ENCODE data around the gene KCNT2.
"Not testable (repeated sequence)": the region's sequence is repeated elsewhere in the genome, so short reads cannot be mapped to it uniquely, and the experiment has no call there.

Gene KCNT2

GRCh38 chr1:196312739-196313138 lies 295.5 kb downstream of the KCNT2 start:
- no peak for DNase-seq (ENCODE audit: low read depth)

GRCh38 chr1:196309386-196309785 lies 298.9 kb downstream of the KCNT2 start:
- no peak for DNase-seq (ENCODE audit: low read depth)

DNA sequence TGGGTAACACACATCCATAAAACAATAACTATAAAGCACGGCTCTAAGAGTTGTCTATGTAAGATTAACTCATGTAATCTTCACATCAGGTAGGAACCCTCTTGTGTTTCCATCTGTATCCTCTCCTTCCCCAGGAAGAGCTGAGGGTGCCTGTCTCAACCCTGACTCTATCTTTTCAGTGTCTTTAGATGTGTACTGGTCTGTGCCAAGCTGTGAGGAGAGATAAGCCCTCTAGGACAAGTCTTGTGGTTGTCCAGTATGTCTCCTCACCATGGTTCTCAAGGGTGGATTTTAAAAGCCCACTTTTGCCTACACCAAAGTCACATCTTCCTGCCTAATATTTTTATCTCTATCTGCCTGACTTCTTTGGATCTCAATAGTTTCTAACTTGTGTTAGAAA lies 300.1 kb downstream of the KCNT2 start:
- DNase-seq (ENCODE audit: low read depth): no peak

- DNase-seq (ENCODE audit: low read depth): no peak
Observed at GRCh38 chr1:196306421-196306820, 301.8 kb downstream of the KCNT2 start.

DNA sequence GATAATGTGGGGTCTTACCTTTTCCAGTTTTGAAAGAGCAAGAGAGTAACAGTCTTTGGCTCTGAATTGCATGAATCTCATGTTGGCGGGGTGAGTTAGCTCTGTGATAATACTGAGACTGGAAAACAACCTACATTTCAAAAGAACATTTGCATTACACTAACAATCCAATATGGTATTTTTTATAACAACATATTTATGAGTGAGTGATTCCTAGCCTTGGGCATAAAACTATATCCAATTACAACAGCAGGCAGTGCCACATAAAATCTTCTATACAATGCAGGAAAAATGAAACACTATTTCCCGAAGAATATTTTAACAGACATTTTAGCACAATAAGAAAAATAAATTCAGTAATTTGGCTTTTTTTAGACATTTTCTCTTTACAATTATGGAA lies 303.0 kb downstream of the KCNT2 start:
- no peak for DNase-seq (ENCODE audit: low read depth)

DNA sequence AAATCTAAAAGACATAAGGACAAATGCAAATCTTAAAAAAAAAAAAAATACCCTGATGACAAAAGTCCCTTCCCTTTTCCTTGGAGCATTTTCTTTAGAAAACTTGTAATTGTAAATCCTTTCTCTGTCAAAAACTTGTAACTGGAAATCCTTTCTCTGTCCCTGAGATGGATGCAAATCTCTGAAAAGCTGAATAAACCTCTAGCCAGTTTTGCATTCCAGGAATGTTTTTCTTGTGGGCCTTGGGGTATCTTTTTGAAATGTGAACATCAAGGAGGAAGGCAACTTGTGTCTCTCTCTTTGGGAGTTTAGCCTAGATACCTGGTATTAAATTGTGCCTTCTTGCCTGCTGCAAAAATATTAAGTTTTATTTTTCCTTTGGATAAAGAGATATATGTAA lies 305.3 kb downstream of the KCNT2 start:
- no peak for DNase-seq (ENCODE audit: low read depth)

GRCh38 chr1:196302420-196302819 lies 305.8 kb downstream of the KCNT2 start:
- DNase-seq (ENCODE audit: low read depth): no peak

DNA sequence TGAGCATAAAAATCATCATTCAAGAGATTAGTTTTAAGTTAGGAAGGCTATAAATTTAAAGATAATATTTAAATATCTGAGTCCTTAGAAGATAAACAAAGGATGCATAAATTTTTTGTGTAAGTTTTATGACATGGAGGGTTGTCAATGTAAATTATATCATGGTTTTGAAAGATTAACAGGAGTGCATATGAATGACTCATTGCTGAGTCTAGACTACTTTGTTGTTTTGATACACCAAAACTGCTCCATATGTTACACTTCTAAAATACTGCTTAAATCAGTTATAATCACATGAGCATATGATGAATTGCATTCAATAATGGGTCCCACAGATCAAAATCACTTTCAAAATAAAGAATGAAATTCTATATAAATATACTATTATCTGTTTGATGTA lies 312.5 kb downstream of the KCNT2 start:
- no peak for DNase-seq (ENCODE audit: low read depth)

- no peak for DNase-seq (ENCODE audit: low read depth)
Observed at GRCh38 chr1:196278816-196279215, 329.4 kb downstream of the KCNT2 start.

GRCh38 chr1:196277860-196278259 lies 330.4 kb downstream of the KCNT2 start:
- no peak for DNase-seq (ENCODE audit: low read depth)

DNA sequence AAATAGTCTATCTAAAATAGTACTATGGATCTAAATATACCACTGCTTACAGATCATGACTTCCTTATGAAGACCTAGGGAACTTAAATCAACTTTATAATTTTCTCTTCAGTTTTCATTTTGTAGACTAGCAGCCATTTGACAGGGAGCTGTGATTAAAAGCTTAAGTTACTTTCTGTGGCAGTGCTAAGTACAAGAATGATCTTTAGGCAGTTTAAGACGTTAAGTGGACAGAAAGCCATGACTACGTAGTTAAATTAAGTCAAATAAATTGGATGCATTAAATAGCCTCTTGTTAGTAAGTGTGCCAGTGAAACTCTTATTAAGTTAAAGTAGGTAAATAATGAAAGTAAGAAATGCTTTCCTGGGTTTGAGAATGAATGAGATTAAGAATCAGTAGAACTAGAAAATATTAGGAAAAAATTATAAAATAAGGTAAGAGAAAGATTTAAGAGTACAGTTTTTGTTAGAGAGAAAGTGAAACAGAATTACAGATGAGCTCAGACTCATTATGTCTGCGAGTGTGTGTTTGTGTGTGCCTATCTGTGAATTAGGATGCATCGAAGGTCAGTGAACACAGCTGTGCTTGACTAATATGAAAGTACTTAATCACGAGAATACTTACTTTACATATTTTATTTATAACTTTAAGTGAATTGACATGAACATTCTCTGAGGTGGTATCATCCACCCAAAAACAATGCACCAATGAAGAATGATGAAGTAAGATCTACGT lies 336.9 kb downstream of the KCNT2 start:
- DNase-seq (ENCODE audit: low read depth): no peak

- DNase-seq (ENCODE audit: low read depth): not testable (repeated sequence)
Observed at GRCh38 chr1:196263086-196263485, 345.2 kb downstream of the KCNT2 start.

DNA sequence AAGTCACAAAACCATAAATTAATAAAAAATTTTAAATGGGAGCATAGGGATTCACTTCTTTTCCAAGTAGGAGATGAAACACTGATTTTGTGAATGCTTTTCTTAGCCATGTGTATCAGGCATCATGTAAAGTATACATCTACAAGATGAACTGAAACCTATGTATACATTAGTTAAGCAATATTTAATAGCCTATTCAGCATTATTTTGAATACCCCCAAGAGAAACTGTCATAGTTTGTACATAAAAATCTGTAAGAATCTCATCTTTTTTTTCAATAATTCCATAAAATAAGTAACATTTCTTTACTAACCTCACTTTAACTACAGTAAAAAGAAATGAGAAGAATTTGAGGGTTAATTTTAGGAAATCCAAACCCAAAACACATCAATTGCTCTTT lies 348.0 kb downstream of the KCNT2 start:
- DNase-seq (ENCODE audit: low read depth): no peak

GRCh38 chr1:196259316-196259715 lies 348.9 kb downstream of the KCNT2 start:
- DNase-seq (ENCODE audit: low read depth): no peak

- DNase-seq (ENCODE audit: low read depth): no peak
Observed at GRCh38 chr1:196255762-196256161, 352.5 kb downstream of the KCNT2 start.

DNA sequence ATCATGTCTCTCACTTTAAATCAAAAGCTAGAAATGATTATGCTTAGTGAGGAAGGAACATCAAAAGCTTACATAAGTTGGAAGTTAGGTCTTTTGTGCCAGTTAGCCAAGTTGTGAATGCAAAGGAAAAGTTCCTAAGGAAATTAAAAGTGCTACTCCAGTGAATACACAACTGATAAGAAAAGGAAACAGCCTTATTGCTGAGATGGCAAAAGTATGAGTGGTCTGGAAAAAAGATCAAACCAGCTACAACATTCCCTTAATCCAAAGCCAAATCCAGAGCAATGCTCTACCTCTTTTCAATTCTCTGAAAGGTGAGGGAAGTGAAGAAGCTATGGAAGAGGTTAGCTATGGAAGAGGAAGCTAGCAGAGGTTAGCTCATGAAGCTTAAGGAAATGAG lies 378.7 kb downstream of the KCNT2 start:
- DNase-seq (ENCODE audit: low read depth): no peak

DNA sequence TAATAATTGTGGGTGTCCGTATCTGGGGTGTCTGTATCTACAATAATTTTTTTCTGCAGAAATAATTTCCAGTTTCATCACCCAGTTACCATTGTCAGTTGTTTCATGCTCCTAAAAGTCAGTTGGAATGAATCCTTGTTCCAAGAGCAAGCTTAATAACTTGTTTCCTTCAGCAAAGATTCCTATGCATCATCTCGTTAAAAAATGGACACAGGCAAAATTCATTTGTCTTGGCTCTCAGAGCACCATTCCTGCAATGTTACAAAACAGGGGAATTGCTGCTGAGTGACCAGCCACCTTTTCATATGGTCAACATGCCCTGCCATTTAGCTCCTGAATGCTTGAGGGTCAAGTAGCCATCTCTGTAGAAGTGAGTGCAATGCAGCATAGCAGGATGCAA lies 393.4 kb downstream of the KCNT2 start:
- no peak for DNase-seq (ENCODE audit: low read depth)

DNA sequence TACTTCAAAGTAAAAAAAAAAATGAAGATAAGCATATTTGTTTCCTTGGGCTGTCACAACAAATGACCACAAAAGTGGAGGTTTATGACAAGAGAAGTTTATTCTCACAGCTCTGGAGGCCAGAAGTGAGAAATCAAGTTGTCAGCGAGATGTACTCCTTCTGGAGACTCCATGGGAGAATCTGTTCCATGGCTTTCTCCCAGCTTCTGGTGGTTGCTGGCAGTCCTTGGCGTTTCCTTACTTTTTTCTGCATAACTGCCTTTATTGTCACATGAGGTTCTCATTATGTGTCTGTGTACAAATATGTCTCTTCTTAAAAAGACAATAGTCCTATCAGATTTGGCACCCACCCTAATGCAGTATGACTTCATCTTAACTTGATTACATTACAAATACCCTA lies 398.3 kb downstream of the KCNT2 start:
- no peak for DNase-seq (ENCODE audit: low read depth)

GRCh38 chr1:196209265-196209664 lies 399.0 kb downstream of the KCNT2 start:
- no peak for DNase-seq (ENCODE audit: low read depth)

DNA sequence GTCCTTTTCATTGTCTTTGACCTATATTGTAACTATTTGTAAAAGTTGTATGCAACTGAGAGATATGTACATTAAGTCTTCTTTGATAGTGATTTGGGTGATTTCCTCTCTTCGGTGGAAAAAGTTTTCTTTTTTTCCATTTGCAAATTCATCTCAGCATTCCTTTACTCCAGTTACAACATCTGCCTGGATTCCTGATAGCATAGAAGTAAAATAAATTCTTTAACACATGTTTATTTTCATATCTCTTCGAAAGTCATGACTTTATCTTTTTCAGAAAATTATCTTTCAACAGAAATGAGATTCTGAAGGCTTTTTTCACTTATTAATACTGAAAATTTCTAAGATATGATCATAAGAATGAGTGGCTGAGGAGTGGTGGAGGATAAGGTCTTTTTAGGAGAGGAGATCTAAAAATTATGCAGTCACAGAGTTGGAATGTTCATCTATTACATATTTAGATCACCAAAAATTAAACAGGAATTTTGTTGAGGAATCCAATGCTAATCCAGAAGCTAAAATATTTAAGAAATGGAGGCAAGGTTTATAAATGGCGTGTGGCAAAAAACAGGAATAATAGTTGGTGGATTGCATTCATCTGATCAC lies 400.5 kb downstream of the KCNT2 start:
- DNase-seq (ENCODE audit: low read depth): no peak

- DNase-seq (ENCODE audit: low read depth): no peak
Observed at GRCh38 chr1:196205882-196206281, 402.4 kb downstream of the KCNT2 start.

- DNase-seq (ENCODE audit: low read depth): no peak
Observed at GRCh38 chr1:196196486-196196885, 411.8 kb downstream of the KCNT2 start.

DNA sequence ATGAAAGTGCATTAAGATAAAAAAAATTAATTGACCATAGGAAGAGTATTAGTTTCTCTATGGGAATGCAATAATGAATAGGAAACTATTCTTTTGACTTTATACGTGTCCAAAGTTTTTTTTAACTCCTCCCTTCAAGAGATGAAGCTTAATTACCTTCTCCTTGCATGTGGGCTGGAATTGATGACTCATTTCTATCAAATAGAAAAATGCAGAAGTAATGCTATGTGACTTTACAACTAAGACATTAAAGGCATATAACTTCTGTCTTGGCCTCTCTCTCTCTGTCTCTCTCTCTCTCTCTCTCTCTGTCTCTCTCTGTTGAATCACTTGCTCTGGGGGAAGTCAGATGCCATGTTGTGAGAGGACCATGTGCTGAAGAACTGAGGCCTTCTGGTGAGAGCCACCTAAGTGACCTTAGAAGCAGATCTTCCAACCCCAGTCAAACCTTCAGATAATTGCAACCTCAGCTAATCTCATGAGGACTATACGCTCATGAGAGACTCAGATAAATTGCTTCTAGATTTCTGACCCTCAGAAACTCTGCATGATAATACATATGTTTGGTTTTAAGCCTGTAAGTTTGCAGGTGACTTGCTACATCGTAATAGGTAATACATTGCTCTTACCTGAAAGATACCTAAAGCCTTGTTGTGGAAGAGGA lies 414.2 kb downstream of the KCNT2 start:
- DNase-seq (ENCODE audit: low read depth): no peak

- DNase-seq (ENCODE audit: low read depth): no peak
Observed at GRCh38 chr1:196183941-196184340, 424.3 kb downstream of the KCNT2 start.

Data from non-pigmented ciliary epithelial cell (primary cell).